ENCODE results near the gene PCDHB9.
"Not testable (repeated sequence)": the region's sequence is repeated elsewhere in the genome, so short reads cannot be mapped to it uniquely, and the experiment has no call there.

Gene PCDHB9

DNA sequence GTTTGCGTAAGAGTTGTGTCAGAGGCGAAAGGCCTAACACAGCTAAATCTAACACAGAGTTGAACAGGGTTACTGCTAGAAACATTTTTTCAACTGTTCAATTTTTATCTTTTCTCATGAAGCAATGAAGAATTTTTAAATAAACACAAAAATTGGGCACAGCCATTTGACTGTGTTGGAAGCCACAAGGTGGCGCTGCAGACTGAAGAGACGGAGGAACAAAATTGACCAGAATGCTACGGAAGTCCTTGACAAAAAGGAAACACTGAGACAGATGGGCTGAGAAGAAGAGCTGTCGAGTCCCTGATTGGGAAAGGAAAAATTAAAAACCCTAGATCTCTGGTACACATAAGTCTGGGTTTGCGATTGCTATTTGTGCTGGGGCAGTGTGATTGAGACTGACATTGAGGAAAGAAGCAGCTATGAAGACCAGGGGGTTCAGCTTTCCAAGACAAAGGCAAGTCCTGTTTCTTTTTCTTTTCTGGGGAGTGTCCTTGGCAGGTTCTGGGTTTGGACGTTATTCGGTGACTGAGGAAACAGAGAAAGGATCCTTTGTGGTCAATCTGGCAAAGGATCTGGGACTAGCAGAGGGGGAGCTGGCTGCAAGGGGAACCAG, at the start of gene PCDHB9:
Gene PCDHB9 (plus strand): TSS at position 265 of the 616 bp plus-strand sequence. CDS start 158 bp downstream, at position 423.
- DNase-seq, result no peak

DNA sequence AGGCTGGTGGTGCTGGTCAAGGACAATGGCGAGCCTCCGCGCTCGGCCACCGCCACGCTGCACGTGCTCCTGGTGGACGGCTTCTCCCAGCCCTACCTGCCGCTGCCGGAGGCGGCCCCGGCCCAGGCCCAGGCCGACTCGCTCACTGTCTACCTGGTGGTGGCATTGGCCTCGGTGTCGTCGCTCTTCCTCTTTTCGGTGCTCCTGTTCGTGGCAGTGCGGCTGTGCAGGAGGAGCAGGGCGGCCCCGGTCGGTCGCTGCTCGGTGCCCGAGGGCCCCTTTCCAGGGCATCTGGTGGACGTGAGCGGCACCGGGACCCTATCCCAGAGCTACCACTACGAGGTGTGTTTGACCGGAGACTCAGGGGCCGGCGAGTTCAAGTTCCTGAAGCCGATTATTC, 49.6 kb upstream of the PCDHB9 start:
- not testable (repeated sequence) for DNase-seq

DNA sequence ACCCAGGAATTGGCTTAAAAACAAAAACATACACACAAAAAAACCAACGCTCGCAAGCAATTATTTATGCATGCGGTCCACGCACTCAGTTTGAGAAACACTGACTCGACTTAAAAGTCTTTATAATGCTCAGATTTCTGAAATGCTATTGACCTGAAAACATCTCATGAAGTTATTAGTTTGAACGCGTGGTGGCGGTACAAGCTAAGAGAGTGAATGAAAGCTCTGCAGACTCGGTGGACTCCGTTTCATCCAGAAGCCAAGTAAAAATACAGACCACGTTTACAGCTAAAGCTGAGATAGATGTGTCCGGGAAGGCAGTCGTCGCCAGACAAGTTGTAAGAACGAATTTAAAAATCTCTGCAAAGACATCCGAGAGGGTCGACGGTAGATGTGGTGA, 37.1 kb upstream of the PCDHB9 start, which contains the start of gene PCDHB6:
Gene PCDHB6 (plus strand): TSS at position 246 of the 400 bp plus-strand sequence. CDS start 201 bp downstream, outside the sequence.
- DNase-seq, result no peak

DNA sequence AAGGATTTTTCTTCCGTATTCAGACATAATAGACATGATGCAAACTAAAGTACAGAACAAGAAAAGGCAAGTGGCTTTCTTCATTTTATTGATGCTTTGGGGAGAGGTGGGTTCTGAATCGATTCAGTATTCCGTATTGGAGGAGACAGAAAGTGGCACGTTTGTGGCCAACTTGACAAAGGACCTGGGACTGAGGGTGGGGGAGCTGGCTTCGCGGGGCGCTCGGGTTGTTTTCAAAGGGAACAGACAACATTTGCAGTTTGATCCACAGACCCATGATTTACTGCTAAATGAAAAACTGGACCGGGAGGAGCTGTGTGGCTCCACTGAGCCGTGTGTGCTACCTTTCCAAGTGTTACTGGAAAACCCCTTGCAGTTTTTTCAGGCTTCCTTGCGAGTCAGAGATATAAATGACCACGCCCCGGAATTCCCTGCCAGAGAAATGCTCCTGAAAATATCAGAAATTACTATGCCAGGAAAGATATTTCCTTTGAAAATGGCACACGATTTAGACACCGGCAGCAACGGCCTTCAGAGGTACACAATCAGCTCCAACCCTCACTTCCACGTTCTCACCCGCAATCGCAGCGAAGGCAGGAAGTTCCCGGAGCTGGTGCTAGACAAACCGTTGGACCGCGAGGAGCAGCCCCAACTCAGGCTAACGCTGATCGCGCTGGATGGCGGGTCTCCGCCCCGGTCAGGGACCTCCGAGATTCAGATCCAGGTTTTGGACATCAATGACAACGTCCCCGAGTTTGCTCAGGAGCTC, 36.6 kb upstream of the PCDHB9 start:
- no peak for DNase-seq

DNA sequence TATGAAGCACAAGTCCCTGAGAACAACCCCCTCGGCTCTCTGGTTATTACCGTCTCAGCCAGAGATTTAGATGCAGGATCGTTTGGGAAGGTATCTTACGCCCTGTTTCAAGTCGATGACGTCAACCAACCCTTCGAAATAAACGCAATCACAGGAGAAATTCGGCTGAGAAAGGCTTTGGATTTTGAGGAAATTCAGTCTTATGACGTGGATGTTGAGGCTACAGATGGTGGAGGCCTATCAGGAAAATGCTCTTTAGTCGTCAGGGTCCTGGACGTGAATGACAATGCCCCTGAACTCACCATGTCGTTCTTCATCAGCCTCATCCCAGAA, 36.0 kb upstream of the PCDHB9 start:
- no peak for DNase-seq

DNA sequence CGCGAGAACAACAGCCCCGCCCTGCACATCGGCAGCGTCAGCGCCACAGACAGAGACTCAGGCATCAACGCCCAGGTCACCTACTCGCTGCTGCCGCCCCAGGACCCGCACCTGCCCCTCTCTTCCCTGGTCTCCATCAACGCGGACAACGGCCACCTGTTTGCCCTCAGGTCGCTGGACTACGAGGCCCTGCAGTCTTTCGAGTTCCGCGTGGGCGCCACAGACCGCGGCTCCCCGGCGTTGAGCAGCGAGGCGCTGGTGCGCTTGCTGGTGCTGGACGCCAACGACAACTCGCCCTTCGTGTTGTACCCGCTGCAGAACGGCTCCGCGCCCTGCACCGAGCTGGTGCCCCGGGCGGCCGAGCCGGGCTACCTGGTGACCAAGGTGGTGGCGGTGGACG, 35.3 kb upstream of the PCDHB9 start:
- not testable (repeated sequence) for DNase-seq

GRCh38 chr5:141152096-141152495, 34.9 kb upstream of the PCDHB9 start:
- DNase-seq, result not testable (repeated sequence)

DNA sequence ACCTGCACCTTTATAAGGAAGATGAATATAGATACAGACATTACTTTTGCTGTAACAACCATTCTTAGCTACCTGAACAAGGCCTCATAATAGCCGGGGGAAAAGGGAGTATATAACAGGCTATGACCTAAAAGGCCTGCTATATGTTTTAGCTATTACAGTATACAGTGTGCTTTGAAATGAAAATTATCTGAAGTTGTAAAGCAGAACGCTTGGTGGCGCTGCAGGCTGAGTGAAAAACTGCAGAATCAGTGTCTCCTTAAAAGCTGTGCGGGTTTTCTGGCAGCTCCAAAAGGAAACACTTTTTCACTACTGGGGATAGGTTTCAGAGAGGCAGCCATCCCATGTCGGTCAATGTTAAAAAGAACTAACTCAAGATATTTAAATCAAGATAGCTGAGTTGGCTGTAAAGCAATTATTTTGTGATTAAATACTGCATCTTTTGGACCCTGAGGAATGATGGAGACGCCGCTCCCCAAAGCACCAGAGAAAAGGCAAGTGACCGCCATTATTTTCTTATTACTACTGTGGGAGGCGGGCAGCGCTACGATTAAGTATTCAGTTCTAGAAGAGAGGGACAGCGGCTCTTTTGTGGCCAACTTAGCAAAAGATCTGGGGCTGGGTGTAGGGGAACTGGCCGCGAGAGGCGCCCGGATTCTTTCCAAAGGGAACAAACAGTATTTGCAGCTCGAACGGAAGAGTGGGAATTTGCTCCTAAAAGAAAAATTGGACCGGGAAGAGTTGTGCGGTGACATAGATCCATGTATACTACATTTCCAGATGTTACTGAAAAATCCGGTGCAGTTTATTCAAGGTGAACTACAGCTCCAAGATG, 31.2 kb upstream of the PCDHB9 start:
- no peak for DNase-seq

DNA sequence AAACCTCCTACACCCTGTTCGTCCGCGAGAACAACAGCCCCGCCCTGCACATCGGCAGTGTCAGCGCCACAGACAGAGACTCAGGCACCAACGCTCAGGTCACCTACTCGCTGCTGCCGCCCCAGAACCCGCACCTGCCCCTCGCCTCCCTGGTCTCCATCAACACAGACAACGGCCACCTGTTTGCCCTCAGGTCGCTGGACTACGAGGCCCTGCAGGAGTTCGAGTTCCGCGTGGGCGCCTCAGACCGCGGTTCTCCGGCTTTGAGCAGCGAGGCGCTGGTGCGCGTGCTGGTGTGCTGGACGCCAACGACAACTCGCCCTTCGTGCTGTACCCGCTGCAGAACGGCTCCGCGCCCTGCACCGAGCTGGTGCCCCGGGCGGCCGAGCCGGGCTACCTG, 29.6 kb upstream of the PCDHB9 start:
- DNase-seq, result not testable (repeated sequence)

- DNase-seq, result not testable (repeated sequence)
Observed at GRCh38 chr5:141157901-141158300, 29.1 kb upstream of the PCDHB9 start.

DNA sequence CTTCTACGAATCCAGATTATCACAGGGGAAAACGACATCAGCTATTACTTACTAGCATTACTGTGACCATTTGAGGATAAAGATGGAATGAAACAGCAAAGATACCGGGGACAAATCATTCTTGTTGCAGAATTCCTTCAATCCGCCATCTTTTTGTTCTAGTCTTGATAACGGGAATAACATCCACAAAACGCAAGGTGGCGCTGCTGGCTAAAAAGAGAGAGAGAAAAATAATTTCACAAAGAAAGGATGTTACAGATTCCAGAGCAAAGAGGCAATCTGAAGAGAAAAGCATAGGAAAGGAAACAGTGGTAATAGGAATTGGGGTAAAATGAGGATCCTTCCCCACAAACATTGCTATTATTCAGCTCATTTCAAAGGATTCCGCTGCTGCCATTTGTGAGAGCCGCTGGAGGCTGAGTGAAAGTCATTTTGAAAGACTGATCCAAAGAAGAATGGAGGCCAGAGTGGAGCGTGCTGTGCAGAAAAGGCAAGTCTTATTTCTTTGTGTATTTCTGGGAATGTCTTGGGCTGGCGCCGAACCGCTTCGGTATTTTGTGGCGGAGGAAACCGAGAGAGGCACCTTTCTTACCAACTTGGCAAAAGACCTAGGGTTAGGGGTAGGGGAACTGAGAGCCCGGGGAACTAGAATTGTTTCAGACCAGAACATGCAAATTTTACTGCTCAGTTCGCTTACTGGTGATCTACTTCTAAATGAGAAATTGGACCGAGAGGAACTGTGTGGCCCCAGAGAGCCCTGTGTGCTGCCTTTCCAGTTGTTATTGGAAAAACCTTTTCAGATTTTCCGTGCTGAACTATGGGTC, 14.4 kb upstream of the PCDHB9 start, which contains the start of gene PCDHB7:
Gene PCDHB7 (plus strand): TSS at position 264 of the 824 bp plus-strand sequence. CDS start 192 bp downstream, at position 456.
- DNase-seq, result peak; percentile 14

DNA sequence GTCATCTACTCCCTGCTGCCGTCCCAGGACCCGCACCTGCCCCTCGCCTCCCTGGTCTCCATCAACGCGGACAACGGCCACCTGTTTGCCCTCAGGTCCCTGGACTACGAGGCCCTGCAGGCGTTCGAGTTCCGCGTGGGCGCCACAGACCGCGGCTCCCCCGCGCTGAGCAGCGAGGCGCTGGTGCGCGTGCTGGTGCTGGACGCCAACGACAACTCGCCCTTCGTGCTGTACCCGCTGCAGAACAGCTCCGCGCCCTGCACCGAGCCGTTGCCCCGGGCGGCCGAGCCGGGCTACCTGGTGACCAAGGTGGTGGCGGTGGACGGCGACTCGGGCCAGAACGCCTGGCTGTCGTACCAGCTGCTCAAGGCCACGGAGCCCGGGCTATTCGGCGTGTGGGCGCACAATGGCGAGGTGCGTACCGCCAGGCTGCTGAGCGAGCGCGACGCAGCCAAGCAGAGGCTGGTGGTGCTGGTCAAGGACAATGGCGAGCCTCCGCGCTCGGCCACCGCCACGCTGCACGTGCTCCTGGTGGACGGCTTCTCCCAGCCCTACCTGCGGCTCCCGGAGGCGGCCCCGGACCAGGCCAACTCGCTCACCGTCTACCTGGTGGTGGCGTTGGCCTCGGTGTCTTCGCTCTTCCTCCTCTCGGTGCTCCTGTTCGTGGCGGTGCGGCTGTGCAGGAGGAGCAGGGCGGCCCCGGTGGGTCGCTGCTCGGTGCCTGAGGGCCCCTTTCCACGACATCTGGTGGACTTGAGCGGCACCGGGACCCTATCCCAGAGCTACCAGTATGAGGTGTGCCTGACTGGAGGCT, 12.5 kb upstream of the PCDHB9 start:
- not testable (repeated sequence) for DNase-seq

GRCh38 chr5:141175933-141176332, 11.0 kb upstream of the PCDHB9 start:
- DNase-seq, result no peak

DNA sequence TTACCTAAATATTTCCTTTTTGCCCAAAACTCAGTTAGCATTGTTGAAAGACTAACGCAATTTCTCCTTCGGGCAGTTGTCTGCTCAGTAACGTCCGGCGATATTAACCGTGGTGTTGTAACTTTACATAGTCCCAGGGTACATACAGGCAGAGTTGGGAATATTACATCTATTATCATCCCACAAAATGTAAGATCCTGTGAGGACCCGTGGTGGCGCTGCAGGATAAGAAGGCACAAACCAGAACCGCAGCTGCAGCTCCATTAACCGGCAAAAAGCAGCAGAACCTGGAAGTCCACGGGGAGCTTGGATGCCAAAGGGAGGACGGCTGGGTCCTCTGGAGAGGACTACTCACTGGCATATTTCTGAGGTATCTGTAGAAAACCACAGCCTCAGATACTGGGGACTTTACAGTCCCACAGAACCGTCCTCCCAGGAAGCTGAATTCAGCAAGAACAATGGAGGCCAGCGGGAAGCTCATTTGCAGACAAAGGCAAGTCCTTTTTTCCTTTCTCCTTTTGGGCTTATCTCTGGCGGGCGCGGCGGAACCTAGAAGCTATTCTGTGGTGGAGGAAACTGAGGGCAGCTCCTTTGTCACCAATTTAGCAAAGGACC, 9.3 kb upstream of the PCDHB9 start, which contains the start of gene PCDHB8:
Gene PCDHB8 (plus strand): TSS at position 214 of the 615 bp plus-strand sequence. CDS start 245 bp downstream, at position 459.
- DNase-seq, result not testable (repeated sequence)

DNA sequence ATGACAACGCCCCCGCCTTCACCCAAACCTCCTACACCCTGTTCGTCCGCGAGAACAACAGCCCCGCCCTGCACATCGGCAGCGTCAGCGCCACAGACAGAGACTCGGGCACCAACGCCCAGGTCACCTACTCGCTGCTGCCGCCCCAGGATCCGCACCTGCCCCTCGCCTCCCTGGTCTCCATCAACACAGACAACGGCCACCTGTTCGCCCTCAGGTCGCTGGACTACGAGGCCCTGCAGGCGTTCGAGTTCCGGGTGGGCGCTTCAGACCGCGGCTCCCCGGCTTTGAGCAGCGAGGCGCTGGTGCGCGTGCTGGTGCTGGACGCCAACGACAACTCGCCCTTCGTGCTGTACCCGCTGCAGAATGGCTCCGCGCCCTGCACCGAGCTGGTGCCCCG, 7.6 kb upstream of the PCDHB9 start:
- not testable (repeated sequence) for DNase-seq

DNA sequence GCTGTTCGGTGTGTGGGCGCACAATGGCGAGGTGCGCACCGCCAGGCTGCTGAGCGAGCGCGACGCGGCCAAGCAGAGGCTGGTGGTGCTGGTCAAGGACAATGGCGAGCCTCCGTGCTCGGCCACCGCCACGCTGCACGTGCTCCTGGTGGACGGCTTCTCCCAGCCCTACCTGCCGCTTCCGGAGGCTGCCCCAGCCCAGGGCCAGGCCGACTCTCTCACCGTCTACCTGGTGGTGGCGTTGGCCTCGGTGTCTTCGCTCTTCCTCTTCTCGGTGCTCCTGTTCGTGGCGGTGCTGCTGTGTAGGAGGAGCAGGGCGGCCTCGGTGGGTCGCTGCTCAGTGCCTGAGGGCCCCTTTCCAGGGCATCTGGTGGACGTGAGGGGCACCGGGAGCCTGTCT, 7.1 kb upstream of the PCDHB9 start:
- not testable (repeated sequence) for DNase-seq

DNA sequence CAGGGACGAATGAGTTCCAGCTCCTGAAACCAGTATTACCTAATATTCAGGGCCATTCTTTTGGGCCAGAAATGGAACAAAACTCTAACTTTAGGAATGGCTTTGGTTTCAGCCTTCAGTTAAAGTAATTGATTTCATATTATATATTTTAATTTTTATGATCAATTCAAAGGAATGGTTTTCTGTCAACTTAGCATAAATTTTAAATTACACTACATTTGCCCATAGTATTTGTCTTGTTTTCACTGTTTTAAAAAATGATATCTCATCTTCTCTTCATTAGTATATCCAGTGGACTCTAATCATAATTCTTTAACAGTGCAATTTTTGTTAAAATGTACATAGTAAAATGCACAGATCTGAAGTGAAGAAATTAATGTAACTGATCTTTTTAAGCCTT, 6.6 kb upstream of the PCDHB9 start:
- no peak for DNase-seq

- no peak for DNase-seq
Observed at GRCh38 chr5:141182248-141182647, 4.7 kb upstream of the PCDHB9 start, which contains the start of gene PCDHB16. PCDHB16 (plus strand) TSS chr5:141182387; CDS start chr5:141182560, 173 bp downstream.

DNA sequence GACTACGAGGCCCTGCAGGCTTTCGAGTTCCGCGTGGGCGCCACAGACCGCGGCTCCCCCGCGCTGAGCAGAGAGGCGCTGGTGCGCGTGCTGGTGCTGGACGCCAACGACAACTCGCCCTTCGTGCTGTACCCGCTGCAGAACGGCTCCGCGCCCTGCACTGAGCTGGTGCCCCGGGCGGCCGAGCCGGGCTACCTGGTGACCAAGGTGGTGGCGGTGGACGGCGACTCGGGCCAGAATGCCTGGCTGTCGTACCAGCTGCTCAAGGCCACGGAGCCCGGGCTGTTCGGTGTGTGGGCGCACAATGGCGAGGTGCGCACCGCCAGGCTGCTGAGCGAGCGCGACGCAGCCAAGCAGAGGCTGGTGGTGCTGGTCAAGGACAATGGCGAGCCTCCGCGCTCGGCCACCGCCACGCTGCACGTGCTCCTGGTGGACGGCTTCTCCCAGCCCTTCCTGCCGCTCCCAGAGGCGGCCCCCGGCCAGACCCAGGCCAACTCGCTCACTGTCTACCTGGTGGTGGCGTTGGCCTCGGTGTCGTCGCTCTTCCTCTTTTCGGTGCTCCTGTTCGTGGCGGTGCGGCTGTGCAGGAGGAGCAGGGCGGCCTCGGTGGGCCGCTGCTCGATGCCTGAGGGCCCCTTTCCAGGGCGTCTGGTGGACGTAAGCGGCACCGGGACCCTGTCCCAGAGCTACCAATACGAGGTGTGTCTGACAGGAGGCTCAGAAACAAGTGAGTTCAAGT, 2.7 kb upstream of the PCDHB9 start:
- DNase-seq, result not testable (repeated sequence)

DNA sequence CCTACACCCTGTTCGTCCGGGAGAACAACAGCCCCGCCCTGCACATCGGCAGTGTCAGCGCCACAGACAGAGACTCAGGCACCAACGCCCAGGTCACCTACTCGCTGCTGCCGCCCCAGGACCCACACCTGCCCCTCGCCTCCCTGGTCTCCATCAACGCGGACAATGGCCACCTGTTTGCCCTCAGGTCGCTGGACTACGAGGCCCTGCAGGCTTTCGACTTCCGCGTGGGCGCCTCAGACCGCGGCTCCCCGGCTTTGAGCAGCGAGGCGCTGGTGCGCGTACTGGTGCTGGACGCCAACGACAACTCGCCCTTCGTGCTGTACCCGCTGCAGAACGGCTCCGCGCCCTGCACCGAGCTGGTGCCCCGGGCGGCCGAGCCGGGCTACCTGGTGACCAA, 1.7 kb downstream of the PCDHB9 start:
- DNase-seq, result not testable (repeated sequence)
